ENCODE measurements around the gene ADAM23. TPM values are rescaled to one million over a fixed set of nuclear protein-coding genes. Genes with fewer than 3 reads are reported as not detected.

ADAM23 gene
- total and polyA plus RNA-seq, 2 of the 13 experiments (the other 11 are each of a cell fraction or from before 2014, with no cell fraction given) = 0.04 TPM; not detected in 1

DNA sequence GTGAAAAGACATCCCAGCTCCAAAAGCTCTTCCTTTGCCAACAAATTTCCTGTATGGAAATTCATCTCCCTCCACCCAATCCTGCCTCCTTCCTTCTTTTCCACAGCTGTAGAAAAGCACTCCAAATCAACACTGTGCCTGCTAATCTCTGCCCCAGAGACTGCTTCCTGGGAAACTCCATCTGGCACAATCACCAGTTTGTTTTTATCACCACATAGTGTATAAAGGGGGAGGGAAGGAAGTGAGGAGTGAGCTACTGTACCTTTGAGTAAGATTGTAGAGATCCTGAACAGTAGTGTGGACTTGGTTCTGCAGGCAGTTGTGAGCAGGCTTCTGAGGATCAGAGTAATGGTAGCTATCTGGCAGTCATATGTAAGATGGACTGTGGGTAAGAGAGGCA lies 184.3 kb downstream of the ADAM23 start:
- no peaks in the 10 kb centered on the region for H3K4me1 ChIP-seq (ENCODE audit: insufficient read depth, low read length)
- H3K79me2 ChIP-seq (ENCODE audit: insufficient read depth, low read length) = no peaks in the 10 kb centered on the region
- H3K9me3 ChIP-seq (ENCODE audit: low read length) = no peaks in the 10 kb centered on the region
- BruUV-seq (replicated peaks) = no TSS peak
- no peak overlapping the region for H3K27ac ChIP-seq (ENCODE audit: extremely low read length, insufficient read depth, low read length)
- no peak overlapping the region for H2AFZ ChIP-seq (ENCODE audit: low read length)
- H4K20me1 ChIP-seq (ENCODE audit: insufficient read depth, low read length) = no peaks in the 10 kb centered on the region
- intact Hi-C loops (cut with micrococcal nuclease; ENCODE audit: unreplicated experiment) = no loop called here
- ChIA-PET CTCF (ENCODE audit: low intra/inter-chr PET ratio, low total read pairs) (no interaction called here), POLR2A (no interaction called here)
- no peak overlapping the region for H3K4me2 ChIP-seq (ENCODE audit: low read depth, low read length)
- no peak overlapping the region for H3K4me3 ChIP-seq (replicated peaks in 1 of 3; ENCODE audit: insufficient read depth in 1 of 3, low read depth in 2 of 3, low read length in 3 of 3)
- no peaks in the 10 kb centered on the region for H3K36me3 ChIP-seq (replicated peaks in 1 of 2; ENCODE audit: control insufficient read depth in 1 of 2, insufficient read depth in 2 of 2, low read length in 2 of 2)
- H3K27me3 ChIP-seq (ENCODE audit: control insufficient read depth in 1 of 2, insufficient read depth in 2 of 2, low read length in 2 of 2) = peaks cover 0 to 8% of the 10 kb centered on the region in 2 experiments; a peak in 1 of 5 replicates
- in situ Hi-C loops (cut with HindIII; ENCODE audit: extremely low pct_ligation_motif_present, low pct_unique_long_range_greater_than_20kb) = no loop called here
- H3K9ac ChIP-seq (ENCODE audit: insufficient read depth, low read depth, low read length) = no peak overlapping the region
- FAIRE-seq (no peak), DNase-seq (ENCODE audit: low spot score) (no peak), ATAC-seq (no peak)
- no peak for TF ChIP-seq ZNF773 (CRISPR knock-in tag; IDR thresholded peaks at IDR 0.05; ENCODE audit: borderline replicate concordance)
- TF ChIP-seq HMG20A (CRISPR knock-in tag; IDR thresholded peaks at IDR 0.05; ENCODE audit: borderline replicate concordance) = no peak
- no peak for TF ChIP-seq ZBTB7A (CRISPR knock-in tag; IDR thresholded peaks at IDR 0.05)
- TF ChIP-seq NCOR1 (IDR thresholded peaks at IDR 0.05; ENCODE audit: borderline replicate concordance, low read length) = no peak
- TF ChIP-seq NFE2L2 (IDR thresholded peaks at IDR 0.05; ENCODE audit: low read length) = no peak
- no peak for TF ChIP-seq FOSL1 (CRISPR knock-in tag; IDR thresholded peaks at IDR 0.05; ENCODE audit: borderline replicate concordance)
- TF ChIP-seq ZNF660 (CRISPR knock-in tag; IDR thresholded peaks at IDR 0.05; ENCODE audit: borderline replicate concordance, low read depth) = no peak
- TF ChIP-seq ZNF724P (CRISPR knock-in tag; IDR thresholded peaks at IDR 0.05; ENCODE audit: borderline replicate concordance) = no peak

DNA sequence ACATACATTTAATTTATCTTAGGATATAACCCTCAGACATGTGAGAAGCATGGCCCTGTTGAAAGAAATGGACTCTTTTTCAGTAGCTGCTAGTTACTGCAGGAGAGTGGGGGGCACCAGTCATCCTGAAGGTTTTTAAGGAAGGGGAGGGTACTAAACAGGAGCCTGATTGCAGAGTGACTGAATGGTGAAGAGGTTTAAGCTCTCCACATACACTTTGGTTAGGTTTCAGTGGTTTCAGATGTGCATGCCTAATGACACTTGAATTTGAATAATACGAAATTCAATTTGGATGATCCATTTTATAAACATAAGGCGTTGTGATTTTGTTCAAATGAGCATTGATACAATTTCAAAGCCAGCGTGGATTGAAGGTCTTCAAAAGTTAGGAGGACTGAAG lies 188.0 kb downstream of the ADAM23 start:
- Histone ChIP-seq H3K27ac (ENCODE audit: extremely low read length, insufficient read depth, low read length) (no peak overlapping the region), H3K4me3 (replicated peaks in 1 of 3; ENCODE audit: insufficient read depth in 1 of 3, low read depth in 2 of 3, low read length in 3 of 3) (no peak overlapping the region), H3K79me2 (ENCODE audit: insufficient read depth, low read length) (no peaks in the 10 kb centered on the region), H3K9me3 (ENCODE audit: low read length) (no peaks in the 10 kb centered on the region), H3K36me3 (replicated peaks in 1 of 2; ENCODE audit: control insufficient read depth in 1 of 2, insufficient read depth in 2 of 2, low read length in 2 of 2) (no peaks in the 10 kb centered on the region), H3K27me3 (ENCODE audit: control insufficient read depth in 1 of 2, insufficient read depth in 2 of 2, low read length in 2 of 2) (peaks cover 0 to 8% of the 10 kb centered on the region in 2 experiments; a peak in 1 of 5 replicates), H2AFZ (ENCODE audit: low read length) (no peak overlapping the region), H3K4me1 (ENCODE audit: insufficient read depth, low read length) (no peaks in the 10 kb centered on the region), H4K20me1 (ENCODE audit: insufficient read depth, low read length) (no peaks in the 10 kb centered on the region), H3K4me2 (ENCODE audit: low read depth, low read length) (no peak overlapping the region), H3K9ac (ENCODE audit: insufficient read depth, low read depth, low read length) (no peak overlapping the region)
- intact Hi-C loops (cut with micrococcal nuclease; ENCODE audit: unreplicated experiment) (no loop called here), in situ Hi-C loops (cut with HindIII; ENCODE audit: extremely low pct_ligation_motif_present, low pct_unique_long_range_greater_than_20kb) (no loop called here)
- WGBS (ENCODE audit: low lambda C conversion rate) = 4% methylated on average over 3 of the region's 3 CpGs
- ATAC-seq = no peak
- TF ChIP-seq SIN3A (IDR thresholded peaks at IDR 0.05; ENCODE audit: borderline replicate concordance, low read depth, low read length) = no peak
- no peak for TF ChIP-seq MIXL1 (CRISPR knock-in tag; IDR thresholded peaks at IDR 0.05)
- no peak for TF ChIP-seq HDAC6 (IDR thresholded peaks at IDR 0.05; ENCODE audit: low read depth, low read length)
- POLR2A ChIA-PET = no interaction called here
- no TSS peak for BruUV-seq (replicated peaks)
- no peak for FAIRE-seq
- CTCF ChIA-PET (ENCODE audit: low intra/inter-chr PET ratio, low total read pairs) = no interaction called here
- no peak for DNase-seq (ENCODE audit: low spot score)

All from HepG2 (cell line).